ENCODE measurements around the gene DNAJC6. TPM values are rescaled to one million over a fixed set of nuclear protein-coding genes. Genes with fewer than 3 reads are reported as not detected.

Gene DNAJC6
- total RNA-seq (2021) (11.2 and 15.6 TPM in 2 replicates), Bru-seq, nascent RNA (percentile 77 among the genes with signal in this experiment), BruChase-seq, experiment 1, labeled RNA remaining after a 2-hour chase (percentile 78 among the genes with signal in this experiment), BruChase-seq, experiment 2, labeled RNA remaining after a 6-hour chase (percentile 66 among the genes with signal in this experiment)
- long read RNA-seq, partial matches to known transcripts: 5 of 14 reads
- long read RNA-seq, other reads (novel, unspliced or antisense): 9 of 14 reads

GRCh38 chr1:65309304-65310077 is at the start of gene DNAJC6:
Gene DNAJC6 (plus strand): TSS chr1:65309543. CDS start chr1:65309746, 203 bp downstream.
- CTCF ChIA-PET: interaction anchor here (0.6 to 1.2 kb wide), 5 partner anchors 68 to 531 kb away, joined by 3 to 14 read pairs (median 4); no protein-coding TSS in a partner anchor
- Histone ChIP-seq H2AFZ (peak within 1 kb of the TSS; percentile 71), H3K4me1 (replicated peaks; ENCODE audit: insufficient read depth) (no peaks in the 10 kb centered on the region), H3K79me2 (ENCODE audit: low read depth) (no peaks in the 10 kb centered on the region), H3K9me2 (ENCODE audit: insufficient read depth) (no peaks in the 10 kb centered on the region), H3K4me2 (peak within 1 kb of the TSS; percentile 82), H3F3A (ENCODE audit: insufficient read depth, low read depth) (no peaks in the 10 kb centered on the region; the same call in 1 of the 2 replicates), H3K36me3 (ENCODE audit: low read depth) (no peaks in the 10 kb centered on the region), H4K20me1 (ENCODE audit: insufficient read depth) (no peaks in the 10 kb centered on the region; the same call in 1 of the 2 replicates), H3K27ac (no peak within 1 kb of the TSS), H3K27me3 (ENCODE audit: insufficient read depth, low read depth) (no peaks in the 10 kb centered on the region), H3K4me3 (peak within 1 kb of the TSS; percentile 58), H3K9me3 (ENCODE audit: insufficient read depth, low read depth) (no peaks in the 10 kb centered on the region)
- BruUV-seq (replicated peaks): no TSS peak
- intact Hi-C loops (cut with micrococcal nuclease; ENCODE audit: unreplicated experiment): loop anchor here (2.0 to 5.0 kb wide), 2 partner anchors 55 to 113 kb away; partner anchors contain the start of genes LEPR and LEPROT
- POLR2A ChIA-PET (ENCODE audit: unreplicated experiment): interaction anchor here (0.6 to 0.7 kb wide), 3 partner anchors 50 to 258 kb away, joined by 4 to 9 read pairs (median 8); no protein-coding TSS in a partner anchor
- TF ChIP-seq EZH2 (IDR thresholded peaks at IDR 0.05; ENCODE audit: low read depth) (no peak), CTCF (conservative IDR thresholded peaks at IDR 0.05) (no peak)
- peak; percentile 53 to 80 for DNase-seq

GRCh38 chr1:65259816-65260215 is 49.5 kb upstream of the DNAJC6 start:
- ChIA-PET POLR2A (ENCODE audit: unreplicated experiment) (interaction anchor here (0.6 kb wide), 1 partner anchor 338 kb away, joined by 3 read pairs; no protein-coding TSS in a partner anchor), CTCF (interaction anchor here (0.6 kb wide), 2 partner anchors 24 to 438 kb away, joined by 3 to 5 read pairs; no protein-coding TSS in a partner anchor)
- Histone ChIP-seq H3K27ac (no peak overlapping the region), H3K4me2 (no peak overlapping the region), H3K4me3 (no peak overlapping the region), H3K79me2 (ENCODE audit: low read depth) (no peaks in the 10 kb centered on the region), H2AFZ (no peak overlapping the region), H3K9me2 (ENCODE audit: insufficient read depth) (no peaks in the 10 kb centered on the region; the same call in 1 of the 2 replicates), H3K9me3 (ENCODE audit: insufficient read depth, low read depth) (no peaks in the 10 kb centered on the region), H4K20me1 (ENCODE audit: insufficient read depth) (no peaks in the 10 kb centered on the region), H3K36me3 (ENCODE audit: low read depth) (no peaks in the 10 kb centered on the region), H3F3A (ENCODE audit: insufficient read depth, low read depth) (peaks cover 8% of the 10 kb centered on the region; the same call in 1 of the 2 replicates), H3K27me3 (ENCODE audit: insufficient read depth, low read depth) (no peaks in the 10 kb centered on the region), H3K4me1 (replicated peaks; ENCODE audit: insufficient read depth) (peaks cover 20% of the 10 kb centered on the region)
- intact Hi-C loops (cut with micrococcal nuclease; ENCODE audit: unreplicated experiment): no loop called here
- TF ChIP-seq EZH2 (IDR thresholded peaks at IDR 0.05; ENCODE audit: low read depth) (no peak), CTCF (conservative IDR thresholded peaks at IDR 0.05) (no peak)
- DNase-seq: no peak
- BruUV-seq (replicated peaks): no TSS peak

DNA sequence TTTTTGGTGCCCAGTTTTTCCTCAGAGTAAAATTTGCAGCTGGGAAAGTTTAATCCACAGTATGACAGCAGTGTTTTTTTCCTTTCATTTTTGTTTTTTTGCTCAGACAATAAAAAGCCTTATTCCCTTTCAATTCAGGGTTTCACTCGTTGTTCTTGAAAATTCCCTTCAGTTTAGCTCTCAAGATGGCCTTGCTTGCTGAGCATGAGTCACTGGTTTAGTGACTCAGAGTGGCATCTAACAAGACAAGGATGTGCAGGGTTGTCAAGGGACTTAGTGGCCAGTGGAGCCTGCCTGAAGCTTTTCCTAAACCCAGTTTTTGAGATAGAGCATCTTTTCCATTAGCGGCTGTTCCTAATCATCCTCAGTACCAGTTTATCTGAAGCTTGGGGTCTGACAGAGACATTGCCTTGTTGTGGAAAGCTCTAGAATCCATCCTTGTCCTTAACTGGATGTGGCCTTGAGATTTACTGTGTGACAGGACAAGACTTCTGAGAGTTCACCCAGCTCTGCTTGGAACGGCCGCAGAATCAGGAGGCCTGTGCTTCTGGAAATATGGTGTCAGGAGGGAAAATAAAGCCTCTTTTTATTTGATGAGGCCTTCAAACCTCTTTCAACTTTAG is 48.4 kb upstream of the DNAJC6 start:
- no TSS peak for BruUV-seq (replicated peaks)
- Histone ChIP-seq H3K36me3 (ENCODE audit: low read depth) (no peaks in the 10 kb centered on the region), H3K4me3 (no peak overlapping the region), H3K79me2 (ENCODE audit: low read depth) (no peaks in the 10 kb centered on the region), H3K27ac (no peak overlapping the region), H4K20me1 (ENCODE audit: insufficient read depth) (no peaks in the 10 kb centered on the region), H3F3A (ENCODE audit: insufficient read depth, low read depth) (peaks cover 3% of the 10 kb centered on the region; the same call in 1 of the 2 replicates), H3K9me2 (ENCODE audit: insufficient read depth) (no peaks in the 10 kb centered on the region; the same call in 1 of the 2 replicates), H3K4me1 (replicated peaks; ENCODE audit: insufficient read depth) (peaks cover 13% of the 10 kb centered on the region; the same call in 1 of the 2 replicates), H2AFZ (no peak overlapping the region), H3K9me3 (ENCODE audit: insufficient read depth, low read depth) (no peaks in the 10 kb centered on the region), H3K27me3 (ENCODE audit: insufficient read depth, low read depth) (no peaks in the 10 kb centered on the region), H3K4me2 (0 out of 2 replicates have a peak overlapping the region, but pooled peaks have one; percentile 3)
- ChIA-PET CTCF (no interaction called here), POLR2A (ENCODE audit: unreplicated experiment) (interaction anchor here (0.5 kb wide), 2 partner anchors 68 to 1004 kb away, joined by 4 to 16 read pairs; no protein-coding TSS in a partner anchor)
- DNase-seq: peak; percentile 28 to 64
- intact Hi-C loops (cut with micrococcal nuclease; ENCODE audit: unreplicated experiment): no loop called here
- no peak for TF ChIP-seq EZH2 (IDR thresholded peaks at IDR 0.05; ENCODE audit: low read depth)
- no peak for TF ChIP-seq CTCF (conservative IDR thresholded peaks at IDR 0.05)
